ENCODE measurements around the gene ACKR2.

Gene ACKR2, protein sequence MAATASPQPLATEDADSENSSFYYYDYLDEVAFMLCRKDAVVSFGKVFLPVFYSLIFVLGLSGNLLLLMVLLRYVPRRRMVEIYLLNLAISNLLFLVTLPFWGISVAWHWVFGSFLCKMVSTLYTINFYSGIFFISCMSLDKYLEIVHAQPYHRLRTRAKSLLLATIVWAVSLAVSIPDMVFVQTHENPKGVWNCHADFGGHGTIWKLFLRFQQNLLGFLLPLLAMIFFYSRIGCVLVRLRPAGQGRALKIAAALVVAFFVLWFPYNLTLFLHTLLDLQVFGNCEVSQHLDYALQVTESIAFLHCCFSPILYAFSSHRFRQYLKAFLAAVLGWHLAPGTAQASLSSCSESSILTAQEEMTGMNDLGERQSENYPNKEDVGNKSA

DNA sequence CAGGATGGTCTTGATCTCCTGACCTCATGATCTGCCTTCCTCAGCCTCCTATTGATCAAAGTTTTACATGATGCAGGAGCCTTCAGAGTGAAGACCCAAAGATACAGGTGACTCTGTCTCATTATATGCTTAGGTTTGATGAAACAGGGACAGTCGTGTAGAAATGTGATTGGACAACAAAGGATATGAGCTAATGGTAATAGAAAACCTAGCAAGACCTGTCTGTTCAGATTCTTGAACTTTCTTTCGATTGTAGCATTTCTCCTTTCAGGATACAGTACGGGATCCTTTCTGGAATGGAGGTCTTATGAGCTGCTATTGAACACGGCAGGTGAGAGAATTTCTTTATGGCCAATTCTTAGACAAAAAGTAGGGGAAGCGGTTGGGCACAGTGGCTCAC is at the start of gene ACKR2:
ACKR2 (plus strand) TSS at position 244 of the 400 bp plus-strand sequence. CDS start 55,058 bp downstream, outside the sequence.
- DNase-seq: no peak

DNA sequence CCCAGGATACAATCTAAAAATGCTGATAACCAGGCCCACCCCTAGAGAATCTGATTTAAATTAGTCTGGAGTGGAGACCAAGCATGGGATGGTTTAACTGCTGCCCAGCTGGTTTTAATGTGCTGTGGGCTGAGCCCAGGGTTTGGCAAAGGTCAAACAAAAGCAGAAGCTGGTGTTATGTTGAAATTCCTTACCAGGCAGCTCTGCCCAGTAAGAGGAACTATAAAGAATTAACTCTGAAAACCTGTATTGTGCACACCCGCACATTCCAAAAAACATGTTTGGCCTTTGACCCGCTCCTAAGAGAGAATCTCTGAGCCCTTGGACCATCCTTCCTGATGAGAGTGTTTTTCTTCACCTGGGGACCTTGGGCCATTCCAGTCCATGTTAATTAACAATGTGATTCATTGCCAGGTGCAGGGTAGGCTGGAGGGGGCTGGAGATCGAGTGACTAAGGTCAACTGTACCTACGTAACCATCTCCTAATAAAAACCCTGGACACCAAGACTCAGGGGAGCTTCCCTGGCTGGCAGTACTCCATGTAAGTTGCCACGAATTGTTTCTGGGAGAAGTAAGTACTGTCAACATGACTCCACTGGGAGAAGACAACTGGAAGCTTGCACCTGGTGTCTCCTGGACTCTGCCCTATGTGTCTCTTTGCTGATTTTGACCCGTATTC is 47.1 kb upstream of the ACKR2 start:
- peak; percentile 91 for DNase-seq

DNA sequence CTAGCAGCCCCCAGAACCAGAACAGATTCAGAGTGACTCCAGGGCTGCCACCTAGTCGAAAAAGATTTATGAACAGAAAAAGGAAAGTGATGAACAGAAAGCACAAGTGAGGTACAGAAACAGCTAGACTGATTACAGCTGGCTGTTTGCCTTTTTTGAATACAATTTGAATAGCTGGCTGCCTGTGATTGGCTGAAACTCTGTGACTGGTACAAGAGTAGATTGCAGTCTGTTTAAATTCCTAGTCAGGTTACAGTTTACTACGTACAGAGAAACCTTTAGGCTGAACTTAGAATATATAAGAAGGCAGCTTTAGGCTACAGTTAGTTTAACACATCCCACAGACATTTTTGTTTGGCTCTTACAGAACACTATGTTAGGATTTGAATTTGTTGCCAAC is 46.2 kb upstream of the ACKR2 start:
- no peak for DNase-seq

DNA sequence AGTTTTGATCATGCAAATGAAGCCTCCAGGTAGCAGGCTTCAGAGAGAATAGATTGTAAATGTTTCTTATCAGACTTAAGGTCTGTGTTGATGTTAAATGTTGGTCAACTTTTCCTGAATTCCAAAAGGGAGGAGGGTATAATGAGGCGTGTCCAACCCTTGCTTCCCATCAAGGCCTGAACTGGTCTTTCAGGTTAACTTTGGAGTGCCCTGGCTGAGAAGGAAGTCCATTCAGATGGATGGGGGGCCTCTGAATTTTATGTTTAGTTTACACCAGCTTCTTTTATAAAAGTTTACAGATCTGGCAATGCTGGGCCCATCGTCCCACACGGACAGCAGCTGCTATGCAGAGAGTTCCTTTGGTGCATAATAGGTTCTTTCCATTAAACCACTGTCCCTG is 45.1 kb upstream of the ACKR2 start:
- DNase-seq: no peak

DNA sequence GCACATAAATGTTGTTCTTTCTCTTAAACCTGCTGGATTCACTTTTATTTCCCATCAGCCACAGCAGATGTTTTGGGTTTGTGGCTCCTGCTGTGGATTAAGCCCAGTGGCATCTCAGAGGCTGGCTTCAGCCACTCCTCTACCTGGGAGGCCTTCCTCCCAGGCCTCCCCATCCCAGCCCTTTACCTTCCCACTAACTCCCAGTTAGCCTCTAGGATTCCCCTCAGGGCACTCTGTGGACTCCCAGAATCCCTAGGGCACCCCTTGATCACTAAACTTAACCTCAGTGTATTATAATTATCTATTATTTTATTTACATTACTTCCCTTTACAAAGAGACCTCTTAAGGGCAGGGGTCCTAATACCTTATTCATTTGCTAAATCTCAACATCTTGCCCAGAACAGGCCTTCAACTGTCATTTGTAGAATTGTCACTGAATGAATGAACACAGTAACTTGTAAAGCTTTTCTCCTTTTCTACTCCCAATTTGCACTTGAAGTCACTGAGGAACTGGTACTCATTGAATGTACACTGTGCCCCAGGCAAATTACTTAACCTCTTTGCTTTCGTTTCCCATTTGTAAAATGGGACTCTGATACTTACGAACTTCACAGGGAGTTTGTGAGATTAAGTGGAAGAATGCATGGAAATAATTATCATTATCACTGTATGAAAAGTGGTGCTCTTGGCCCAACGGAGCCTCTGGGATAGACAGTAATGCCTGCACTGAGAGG is 44.5 kb upstream of the ACKR2 start:
- no peak for DNase-seq

DNA sequence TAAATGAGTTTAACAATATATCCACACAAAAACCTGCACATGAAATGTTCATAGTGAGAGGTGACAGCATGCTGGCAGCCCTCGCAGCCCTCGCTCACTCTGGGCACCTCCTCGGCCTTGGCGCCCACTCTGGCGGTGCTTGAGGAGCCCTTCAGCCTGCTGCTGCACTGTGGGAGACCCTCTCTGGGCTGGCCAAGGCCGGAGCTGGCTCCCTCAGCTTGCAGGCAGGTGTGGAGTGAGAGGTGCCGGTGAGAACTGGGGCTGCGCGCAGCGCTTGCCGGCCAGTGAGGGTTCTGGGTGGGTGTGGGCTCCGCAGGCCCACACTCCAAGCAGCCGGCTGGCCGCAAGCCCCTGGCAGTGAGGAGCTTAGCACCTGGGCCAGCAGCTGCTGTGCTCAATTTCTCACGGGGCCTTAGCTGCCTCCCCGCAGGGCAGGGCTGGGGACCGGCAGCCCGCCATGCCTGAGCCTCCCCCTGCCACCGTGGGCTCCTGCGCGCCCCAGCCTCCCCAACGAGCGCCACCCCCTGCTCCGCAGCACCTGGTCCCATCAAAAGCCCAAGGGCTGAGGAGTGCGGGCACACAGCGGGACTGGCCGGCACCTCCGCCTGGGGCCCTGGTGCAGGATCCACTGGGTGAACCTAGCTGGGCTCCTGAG is 39.6 kb upstream of the ACKR2 start:
- no peak for DNase-seq

DNA sequence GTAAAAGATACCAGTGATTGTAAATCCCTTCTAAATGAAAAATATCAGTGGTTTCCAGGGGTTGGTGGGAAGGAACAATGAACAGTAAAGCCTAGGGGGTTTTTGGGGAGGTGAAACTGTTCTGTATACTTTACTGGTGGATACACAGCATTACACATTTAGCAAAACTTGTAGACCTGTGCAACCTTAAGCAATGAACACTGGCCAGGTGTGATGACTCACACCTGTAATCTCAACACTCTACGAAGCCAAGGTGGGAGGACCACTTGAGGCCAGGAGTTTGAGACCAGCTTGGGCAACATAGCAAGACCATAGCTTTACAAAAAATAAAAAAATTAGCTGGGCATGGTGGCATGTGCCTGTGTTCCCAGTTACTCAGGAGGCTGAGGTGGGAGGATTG is 38.0 kb upstream of the ACKR2 start:
- DNase-seq: no peak

DNA sequence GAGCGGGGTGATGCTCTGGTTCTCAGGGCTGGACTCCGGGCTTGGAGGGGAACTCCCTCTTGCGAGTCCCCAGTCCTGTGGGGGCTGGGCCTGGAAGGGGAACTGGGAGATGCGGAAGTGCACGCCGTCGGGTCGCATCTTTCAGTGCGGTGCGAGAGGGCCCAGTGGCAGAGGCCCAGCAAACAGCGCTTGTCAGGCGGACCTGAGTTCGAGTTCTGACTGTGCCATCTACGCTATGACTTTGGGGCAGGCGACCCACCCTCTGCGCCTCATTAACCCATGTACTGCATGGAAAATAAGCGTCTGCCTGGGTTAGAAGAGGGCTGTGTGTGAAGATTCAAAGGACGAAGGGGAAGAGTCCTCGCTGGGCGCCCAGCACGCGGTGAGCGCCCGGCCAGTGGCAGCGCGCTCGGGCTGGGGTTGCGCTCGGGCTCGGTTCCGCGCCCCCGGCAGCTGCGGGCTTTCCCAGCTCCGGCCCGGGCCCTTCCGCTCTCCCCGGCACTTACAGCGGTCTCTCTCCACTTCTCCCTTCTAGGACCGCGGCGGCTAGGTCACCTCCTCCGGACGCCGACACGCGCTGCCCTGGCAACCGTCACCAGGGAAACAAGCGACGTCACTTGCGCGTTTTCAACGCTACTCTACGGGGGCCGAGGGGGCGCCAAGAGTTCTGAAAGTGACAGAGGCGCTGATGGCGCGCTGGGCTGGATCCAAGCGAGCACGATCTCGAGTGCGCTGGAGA is 36.4 kb upstream of the ACKR2 start, which contains the start of gene CCDC13:
CCDC13 (minus strand) TSS at position 584 of the 739 bp plus-strand sequence. CDS start 14,908 bp downstream, outside the sequence.
- peak; percentile 89 for DNase-seq

DNA sequence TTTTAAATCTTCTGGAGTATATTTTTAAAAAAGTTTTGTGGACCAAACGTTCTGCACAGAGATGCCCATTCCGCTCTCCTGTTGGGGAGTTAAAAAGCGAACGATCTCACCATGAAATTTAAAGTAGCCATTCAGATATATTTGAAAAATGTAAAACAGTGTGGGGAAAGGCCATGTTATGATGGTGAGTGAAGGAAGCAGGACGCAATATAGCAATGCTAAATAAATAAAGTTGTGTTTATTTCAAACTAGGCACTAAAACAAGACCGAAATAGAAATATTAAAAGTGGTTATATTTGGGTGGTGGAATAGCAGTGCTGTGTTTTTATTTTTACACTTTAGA is 35.9 kb upstream of the ACKR2 start:
- no peak for DNase-seq

DNA sequence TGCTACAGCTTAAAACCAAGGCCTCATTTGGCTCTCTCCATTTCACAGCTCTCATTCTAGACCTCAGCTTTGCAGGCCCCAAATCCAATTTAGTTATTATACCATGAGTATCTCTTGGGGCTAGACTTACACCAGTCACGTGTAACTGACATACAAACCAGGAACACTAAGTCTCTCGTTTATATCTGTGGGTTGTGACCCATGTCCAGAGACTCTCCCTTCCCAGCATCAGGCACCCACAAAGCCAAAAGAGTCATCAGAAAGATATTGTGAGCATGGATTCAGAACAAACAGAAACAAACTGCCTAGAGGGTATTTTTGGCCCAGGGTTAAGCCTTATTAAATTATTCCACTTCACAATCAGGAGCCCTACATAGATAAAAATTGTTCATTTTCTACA is 30.6 kb upstream of the ACKR2 start:
- no peak for DNase-seq

DNA sequence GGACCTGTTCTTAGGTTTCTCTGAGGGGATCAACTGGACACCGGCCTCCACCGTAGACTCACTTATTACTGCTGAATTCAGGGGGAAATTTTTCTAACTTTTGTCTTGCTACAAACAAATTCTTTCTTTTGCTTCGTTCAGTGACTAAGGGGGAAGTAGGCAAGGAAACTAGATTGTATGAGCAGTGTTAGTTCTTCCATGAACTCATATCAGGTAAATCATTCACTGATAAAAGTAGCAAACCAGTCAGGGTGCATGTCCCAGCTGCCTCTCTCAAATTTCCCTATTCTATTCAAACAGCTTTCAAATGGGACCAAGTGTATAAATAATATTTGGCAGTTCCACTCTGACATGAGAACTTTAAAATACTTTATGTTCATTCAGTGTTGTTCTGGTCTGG is 28.8 kb upstream of the ACKR2 start:
- no peak for DNase-seq

DNA sequence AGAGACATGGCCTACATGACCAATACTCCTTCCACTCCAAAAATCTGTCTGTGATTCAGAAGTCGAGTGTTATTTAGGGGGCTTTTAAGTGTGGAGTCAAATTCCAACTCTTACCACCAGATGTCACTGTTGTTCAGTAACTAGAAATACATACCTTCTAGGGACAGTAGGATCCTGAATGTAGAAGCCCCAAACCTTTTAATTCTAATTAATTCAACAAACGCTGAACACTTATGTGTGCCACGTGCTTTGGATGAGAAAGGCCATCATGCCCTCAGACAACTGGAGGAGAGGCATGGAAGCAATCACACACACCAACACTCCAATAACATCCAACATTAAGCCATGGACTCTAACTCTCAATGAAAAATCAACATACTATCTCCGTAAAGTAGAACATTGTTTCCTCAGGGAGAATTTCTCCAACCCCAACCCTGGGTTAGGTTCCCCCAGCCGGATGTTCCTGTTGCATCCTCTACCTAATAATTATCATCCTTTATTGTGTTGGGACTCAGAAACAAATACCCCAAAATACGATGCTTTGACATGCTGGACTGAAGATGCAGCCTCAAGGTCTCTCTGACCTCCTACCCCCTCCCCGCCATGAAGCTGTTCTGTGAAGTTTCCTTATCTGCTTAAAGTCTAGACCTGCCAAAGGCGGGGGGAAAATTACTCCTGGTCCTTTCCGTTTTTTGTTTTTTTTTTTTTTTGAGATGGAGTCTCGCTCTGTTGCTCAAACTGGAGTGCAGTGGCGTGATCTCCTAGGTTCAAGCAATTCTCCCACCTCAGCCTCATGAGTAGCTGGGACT is 28.1 kb upstream of the ACKR2 start:
- DNase-seq: peak; percentile 33

DNA sequence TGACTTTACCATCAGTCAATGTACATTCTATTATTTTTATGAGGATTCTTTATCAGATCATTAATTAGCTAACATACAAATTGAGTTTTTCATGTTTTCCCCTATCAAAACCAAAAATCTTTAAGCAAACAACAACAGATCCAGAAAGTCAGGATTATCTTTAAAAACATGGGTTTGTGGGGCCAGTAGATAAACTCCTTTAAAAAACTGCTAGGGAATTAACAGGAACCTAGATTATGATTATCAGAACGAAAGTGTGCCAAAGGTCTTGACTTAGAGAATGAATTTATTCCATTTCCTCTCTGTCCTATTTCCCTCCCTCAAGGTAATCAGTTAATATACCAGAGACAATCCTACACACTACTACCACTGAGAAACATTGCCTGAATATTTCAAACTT is 23.0 kb upstream of the ACKR2 start:
- DNase-seq: no peak

DNA sequence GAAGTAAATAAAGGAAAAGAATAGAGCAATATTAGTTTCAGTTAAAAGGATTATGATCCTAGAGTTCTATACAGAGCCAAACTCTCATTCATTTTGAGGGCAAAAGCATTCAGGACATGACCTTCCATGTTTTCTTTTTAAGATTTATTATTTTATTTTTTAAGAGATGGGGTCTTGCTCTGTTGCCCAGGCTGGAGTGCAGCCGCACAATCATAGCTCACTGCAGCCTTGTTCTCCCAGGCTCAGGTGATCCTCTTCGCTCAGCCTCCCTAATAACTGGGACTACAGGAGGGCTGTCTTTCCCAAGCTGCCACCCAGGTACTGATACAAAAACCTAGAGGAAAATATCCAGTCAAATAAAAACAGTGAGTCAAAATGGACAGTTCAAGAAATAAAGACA is 22.6 kb upstream of the ACKR2 start:
- DNase-seq: no peak

DNA sequence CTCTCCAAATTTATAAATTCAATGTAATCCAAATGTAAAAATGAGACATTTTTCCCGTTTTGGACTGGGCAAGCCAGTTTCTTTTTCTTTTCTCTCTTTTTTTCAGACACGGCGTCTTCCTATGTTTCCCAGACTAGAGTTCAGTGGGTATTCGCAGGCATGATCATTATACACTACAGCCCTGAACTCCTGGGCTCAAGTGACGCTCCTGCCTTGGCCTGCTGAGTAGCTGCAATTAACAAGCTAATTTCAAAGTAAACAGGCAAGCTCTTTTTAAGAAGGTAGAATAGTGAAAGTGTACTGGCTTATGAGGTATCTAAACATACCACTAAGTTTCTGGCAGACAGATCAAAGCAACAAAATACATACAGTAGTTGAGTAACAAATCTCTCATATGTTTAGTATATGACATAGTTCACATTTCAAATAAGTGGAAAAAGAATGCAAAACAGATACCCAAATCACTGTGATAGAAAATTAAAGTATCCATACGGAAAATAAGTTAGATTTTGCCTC is 18.5 kb upstream of the ACKR2 start:
- no peak for DNase-seq

DNA sequence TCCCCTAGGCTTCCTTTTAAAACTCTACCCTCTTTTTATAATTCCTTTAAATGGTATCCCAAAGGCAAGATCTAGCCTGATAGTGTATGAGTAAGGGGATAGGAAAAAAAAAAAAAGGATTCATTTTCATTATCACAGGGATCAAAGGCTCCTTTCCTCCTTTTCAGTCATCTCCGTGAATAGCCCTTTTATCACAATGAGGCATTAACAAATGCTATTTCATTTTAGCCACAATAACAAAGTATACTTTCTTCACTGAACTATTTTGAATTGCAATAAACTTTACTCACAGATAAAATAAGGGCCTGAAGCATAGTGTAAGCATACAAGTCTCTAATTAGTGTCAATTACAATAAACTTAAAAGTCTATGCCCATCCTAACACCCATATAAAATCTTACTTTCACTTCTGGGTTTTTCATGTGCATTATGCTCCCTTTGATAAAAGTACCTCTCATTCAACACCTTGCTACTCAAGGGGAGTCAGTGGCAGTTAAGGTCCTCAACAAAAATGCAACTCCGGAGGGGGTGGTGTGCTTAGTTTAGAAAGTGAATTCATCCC is 13.5 kb upstream of the ACKR2 start:
- no peak for DNase-seq

DNA sequence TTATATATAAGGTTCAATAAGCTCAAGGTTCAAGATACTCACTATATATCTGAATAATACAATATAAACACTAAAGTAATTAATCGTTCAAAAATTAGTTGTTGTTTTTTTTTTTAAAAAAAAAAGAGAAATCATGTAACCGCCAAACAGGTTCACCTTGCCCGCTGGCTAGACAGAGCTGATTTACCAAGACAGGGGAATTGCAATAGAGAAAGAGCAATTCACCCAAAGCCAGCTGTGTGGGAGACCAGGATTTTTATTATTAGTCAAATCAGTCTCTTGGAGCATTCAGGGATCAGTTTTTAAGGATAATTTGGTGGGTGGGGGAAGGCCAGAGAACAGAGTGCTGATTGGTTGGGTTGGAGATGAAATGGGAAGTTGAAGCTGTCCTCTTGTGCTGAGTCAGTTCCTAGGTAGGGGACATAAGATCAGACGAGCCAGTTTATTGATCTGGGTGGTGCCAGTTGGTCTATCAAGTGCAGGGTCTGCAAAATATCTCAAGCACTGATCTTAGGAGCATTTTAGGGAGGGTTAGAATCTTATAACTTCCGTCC is 12.8 kb upstream of the ACKR2 start:
- no peak for DNase-seq

DNA sequence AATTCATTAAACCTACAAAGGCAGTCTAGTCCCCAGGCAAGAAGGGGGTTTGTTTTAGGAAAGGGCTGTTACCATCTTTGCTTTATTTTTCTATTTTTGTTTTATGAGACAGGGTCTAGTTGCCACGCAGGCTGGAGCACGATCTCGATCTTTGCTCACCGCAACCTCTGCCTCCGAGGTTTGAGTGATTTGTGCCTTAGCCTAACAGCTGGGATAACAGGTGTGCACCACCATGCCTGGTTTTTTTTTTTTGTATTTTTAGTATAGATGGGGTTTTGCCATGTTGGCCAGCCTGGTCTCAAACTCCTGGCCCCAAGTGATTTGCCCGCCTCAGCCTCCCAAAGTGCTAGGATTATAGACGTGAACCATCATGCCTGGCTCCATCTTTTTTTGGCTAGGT is 9.9 kb upstream of the ACKR2 start:
- no peak for DNase-seq

DNA sequence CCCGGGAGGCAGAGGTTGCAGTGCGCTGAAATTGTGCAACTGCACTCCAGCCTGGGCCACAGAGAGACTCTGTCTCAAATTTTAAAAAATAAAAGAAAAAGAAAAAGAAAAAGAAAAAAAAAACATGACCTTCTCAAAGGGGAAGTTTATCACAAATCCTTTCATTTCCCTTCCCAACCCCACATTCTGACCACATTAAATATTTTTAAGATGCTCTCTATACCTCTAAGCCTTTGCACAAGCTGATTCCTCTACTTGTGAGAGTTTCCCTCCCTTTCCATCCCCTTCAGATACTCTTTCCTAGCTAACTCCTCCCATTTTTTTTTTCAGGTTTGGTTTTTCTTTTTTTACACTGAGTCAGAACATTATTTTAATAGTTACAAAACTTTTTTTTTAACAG is 9.0 kb upstream of the ACKR2 start:
- DNase-seq: no peak

DNA sequence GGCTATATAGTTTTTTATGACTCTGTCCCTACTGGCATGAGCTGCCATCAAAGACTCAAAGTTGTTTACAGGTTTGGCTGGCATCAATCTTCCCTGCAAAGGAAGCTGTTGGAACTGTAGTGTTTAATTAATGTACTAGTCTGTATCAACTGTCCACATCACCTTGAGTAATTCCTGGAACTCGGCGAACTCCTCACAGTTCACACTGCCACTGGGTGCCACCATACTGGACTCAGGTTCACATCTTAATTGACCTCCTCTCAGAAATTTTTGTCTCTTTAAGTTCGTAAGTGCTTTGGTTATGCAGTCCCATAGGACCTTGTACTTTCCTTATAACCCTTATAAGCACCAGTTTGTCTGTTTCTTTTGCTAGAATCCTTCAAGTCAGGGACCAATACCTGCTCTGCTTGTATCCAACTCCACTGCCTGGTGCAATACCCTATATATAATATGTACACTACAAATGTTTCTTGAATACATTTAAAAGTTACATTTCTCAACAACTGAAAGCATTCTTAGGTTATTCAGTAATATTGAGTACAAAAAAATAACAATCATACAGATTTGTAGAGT is 8.1 kb upstream of the ACKR2 start:
- DNase-seq: no peak
